ENCODE data around the gene ADAMTS9.

DNA sequence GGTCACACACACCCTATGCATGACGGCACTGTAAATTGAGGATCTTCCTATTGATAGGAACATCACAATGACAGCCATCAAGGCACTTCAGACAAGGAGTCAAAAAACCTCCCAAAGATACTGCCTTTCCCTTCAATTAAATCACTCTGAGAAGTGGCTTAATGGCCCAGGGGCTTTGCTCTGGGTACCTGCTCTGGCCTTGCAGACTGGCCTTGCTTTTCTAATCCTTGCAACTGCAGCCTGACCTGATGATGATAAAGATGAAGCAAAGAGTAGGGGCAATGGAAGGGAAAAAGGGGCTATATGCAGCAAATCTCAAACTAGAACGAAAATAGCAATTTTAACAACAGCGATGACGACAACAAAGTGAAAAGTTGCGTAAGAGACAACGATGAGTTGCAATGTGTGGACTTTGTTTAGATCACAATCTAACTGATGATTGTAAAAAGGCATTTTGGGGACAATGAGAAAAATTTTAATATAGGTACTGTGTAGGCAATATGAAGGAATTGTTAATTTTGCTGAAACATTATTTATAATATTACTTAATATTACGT is 14.6 kb downstream of the ADAMTS9 start:
- no peak for TF ChIP-seq CTCF (conservative IDR thresholded peaks at IDR 0.05; ENCODE audit: low read depth in 2 of 2)
- no peak for TF ChIP-seq EZH2 (IDR thresholded peaks at IDR 0.05; ENCODE audit: low read depth, unreplicated experiment)
- TF ChIP-seq POLR2AphosphoS5 (IDR thresholded peaks at IDR 0.05; ENCODE audit: low read depth) = no peak
